KOPT-K1 (cell line): ENCODE results near the gene RMDN2.
"Not testable (repeated sequence)": the region's sequence is repeated elsewhere in the genome, so short reads cannot be mapped to it uniquely, and the experiment has no call there.

Source experiments
- H3K27ac ChIP-seq: fragments of 200-600 bp; sonication (generic); 2 replicates; pipeline ENCODE4 v1.5.1; 2016; ENCODE audit warnings: antibody characterized with exemption, mild to moderate bottlenecking, low read depth, low read length; ENCODE audit not compliant: poor library complexity, severe bottlenecking
- H3K36me3 ChIP-seq: fragments of 200-600 bp; sonication (generic); 2 replicates; pipeline ENCODE4 v1.5.1; 2017; ENCODE audit warnings: antibody characterized with exemption, mild to moderate bottlenecking, low read length, moderate library complexity; ENCODE audit not compliant: insufficient read depth
- H3K9me3 ChIP-seq: fragments of 200-600 bp; sonication (generic); 2 replicates; pipeline ENCODE4 v1.5.1; 2017; ENCODE audit warnings: antibody characterized with exemption, low read length, mild to moderate bottlenecking; ENCODE audit not compliant: insufficient read depth, poor library complexity, severe bottlenecking

The RMDN2 gene

GRCh38 chr2:38020359-38021069 lies 95.4 kb downstream of the RMDN2 start:
- not testable (repeated sequence) for H3K9me3 ChIP-seq, H3K27ac ChIP-seq

GRCh38 chr2:38021589-38021988 lies 96.5 kb downstream of the RMDN2 start:
- Histone ChIP-seq H3K9me3 (no peaks in the 10 kb centered on the region), H3K27ac (no peak overlapping the region)

More at GRCh38 chr2:38020359-38021069, 95.4 kb downstream of the RMDN2 start:
- H3K36me3 ChIP-seq, result not testable (repeated sequence)

GRCh38 chr2:38026846-38027245 lies 101.8 kb downstream of the RMDN2 start:
- no peaks in the 10 kb centered on the region for H3K9me3 ChIP-seq
- no peak overlapping the region for H3K27ac ChIP-seq
- H3K36me3 ChIP-seq, result no peaks in the 10 kb centered on the region

More at GRCh38 chr2:38021589-38021988, 96.5 kb downstream of the RMDN2 start:
- no peaks in the 10 kb centered on the region for H3K36me3 ChIP-seq

DNA sequence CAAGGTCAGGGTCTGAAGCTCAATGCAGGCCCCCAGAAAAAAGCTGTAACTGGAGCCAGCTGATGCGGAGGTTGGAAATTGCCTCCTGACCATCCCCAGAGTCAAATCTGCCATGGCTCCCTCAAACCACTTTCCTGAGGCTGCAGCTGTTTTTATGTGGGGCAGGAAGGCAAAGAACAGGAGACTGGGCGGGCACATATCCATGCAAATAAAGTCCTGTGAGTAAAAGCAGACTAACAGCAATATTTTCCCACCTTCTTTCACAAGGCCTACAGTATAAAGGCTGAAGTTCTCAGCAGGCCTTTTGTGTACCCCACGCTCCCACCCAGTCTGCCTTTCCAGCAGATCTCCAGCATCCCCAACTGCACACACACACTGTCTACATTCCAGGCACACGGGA lies 103.7 kb downstream of the RMDN2 start:
- Histone ChIP-seq H3K27ac (no peak overlapping the region), H3K36me3 (no peaks in the 10 kb centered on the region), H3K9me3 (no peaks in the 10 kb centered on the region)

DNA sequence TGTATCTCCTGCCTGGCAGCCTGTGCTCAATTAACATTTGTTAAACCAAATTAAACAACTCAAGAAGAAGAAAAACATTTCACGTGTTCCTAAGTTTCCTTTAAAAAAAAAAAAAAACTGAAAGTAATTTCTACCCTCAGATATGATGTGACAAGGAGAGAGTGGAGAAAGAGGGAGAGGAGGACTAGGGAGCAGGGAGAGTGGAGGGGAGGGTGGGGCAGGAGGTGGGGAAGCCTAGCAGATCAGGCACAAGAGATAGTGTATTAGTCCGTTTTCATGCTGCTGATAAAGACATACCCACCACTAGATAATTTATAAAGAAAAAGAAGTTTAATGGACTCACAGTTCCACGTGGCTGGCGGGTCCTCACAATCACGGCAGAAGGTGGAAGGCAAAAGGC lies 104.4 kb downstream of the RMDN2 start:
- Histone ChIP-seq H3K36me3 (no peaks in the 10 kb centered on the region), H3K9me3 (no peaks in the 10 kb centered on the region), H3K27ac (no peak overlapping the region)

DNA sequence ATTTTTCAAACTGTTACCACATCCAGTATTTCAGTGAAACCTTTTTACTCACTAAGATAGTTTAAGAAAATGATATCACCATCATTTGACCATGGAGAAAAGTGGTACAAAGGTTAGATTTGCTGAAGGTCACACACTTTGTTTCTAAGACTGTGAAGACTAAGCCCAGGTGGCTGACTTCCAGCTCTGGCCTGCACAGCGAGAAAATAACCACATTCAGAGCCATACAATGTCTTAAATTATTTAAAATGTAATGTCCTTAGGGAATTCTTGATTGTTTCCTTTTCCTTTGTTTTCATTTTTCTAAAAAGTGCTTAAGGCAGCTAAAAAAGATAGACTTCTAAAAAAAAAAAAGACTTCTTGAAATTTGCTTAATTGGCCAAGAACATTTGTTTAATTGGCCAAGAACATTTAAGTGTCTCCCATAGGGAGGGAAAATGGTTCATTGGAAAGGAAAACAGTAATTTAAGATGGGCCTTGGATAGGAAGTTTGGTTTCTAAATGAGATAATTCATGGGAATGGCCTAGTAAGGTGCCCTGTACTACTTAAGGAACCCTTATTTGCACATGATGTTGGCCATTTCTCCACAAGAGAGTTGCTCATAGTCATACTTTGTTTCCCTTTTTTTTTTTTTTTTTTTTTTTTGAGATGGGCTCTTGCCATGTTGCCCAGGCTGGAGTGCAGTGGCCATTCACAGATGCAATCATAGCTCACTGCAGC lies 105.7 kb downstream of the RMDN2 start:
- no peak overlapping the region for H3K27ac ChIP-seq
- H3K36me3 ChIP-seq, result no peaks in the 10 kb centered on the region
- H3K9me3 ChIP-seq, result no peaks in the 10 kb centered on the region

DNA sequence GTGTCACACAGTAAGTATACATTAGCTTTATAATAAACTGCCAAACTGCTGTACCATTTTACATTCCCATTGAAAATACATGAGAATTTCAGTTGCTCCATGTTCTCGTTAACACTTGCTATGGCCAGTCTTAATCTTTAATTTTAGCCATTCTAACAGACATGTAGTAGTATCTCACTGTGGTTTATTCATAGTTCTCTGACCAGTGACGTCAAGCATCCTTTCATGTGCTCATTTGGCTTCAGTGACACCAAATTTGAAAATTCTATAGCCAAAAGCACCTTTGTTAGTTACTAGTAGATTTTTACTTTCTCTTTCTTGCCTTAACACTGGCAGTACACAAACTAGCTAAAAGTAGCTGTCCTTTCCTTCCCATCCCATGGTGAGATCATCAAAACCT lies 107.9 kb downstream of the RMDN2 start:
- H3K27ac ChIP-seq, result no peak overlapping the region
- H3K36me3 ChIP-seq, result no peaks in the 10 kb centered on the region
- no peaks in the 10 kb centered on the region for H3K9me3 ChIP-seq

- H3K27ac ChIP-seq, result no peak overlapping the region
- no peaks in the 10 kb centered on the region for H3K9me3 ChIP-seq
- no peaks in the 10 kb centered on the region for H3K36me3 ChIP-seq
Measured at GRCh38 chr2:38033646-38034045, 108.6 kb downstream of the RMDN2 start.

GRCh38 chr2:38035968-38036367 lies 110.9 kb downstream of the RMDN2 start:
- Histone ChIP-seq H3K27ac (no peak overlapping the region), H3K36me3 (no peaks in the 10 kb centered on the region), H3K9me3 (no peaks in the 10 kb centered on the region)

- Histone ChIP-seq H3K27ac (no peak overlapping the region), H3K9me3 (no peaks in the 10 kb centered on the region), H3K36me3 (no peaks in the 10 kb centered on the region)
Measured at GRCh38 chr2:38037325-38037724, 112.2 kb downstream of the RMDN2 start.

GRCh38 chr2:38037757-38038621 lies 112.9 kb downstream of the RMDN2 start:
- H3K36me3 ChIP-seq, result no peaks in the 10 kb centered on the region
- no peaks in the 10 kb centered on the region for H3K9me3 ChIP-seq
- H3K27ac ChIP-seq, result no peak overlapping the region

DNA sequence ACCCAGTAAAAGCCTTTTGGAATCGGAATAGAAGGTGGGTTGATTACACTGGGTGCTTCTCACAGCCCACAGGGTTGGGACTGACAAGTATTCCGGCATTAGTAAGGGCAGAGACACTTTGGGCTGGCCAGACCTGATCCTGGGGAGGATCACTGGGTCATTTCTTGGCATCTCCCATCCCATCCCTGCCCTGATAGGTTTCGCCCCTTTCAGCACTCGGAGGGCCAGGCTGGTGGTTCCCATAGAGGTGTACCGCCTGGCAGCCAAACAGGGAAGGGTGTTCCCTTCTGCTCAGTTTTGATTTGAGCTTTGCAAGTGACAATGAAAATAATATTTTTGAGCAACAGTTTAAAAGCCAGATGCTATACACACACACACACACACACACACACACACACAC lies 113.6 kb downstream of the RMDN2 start:
- no peak overlapping the region for H3K27ac ChIP-seq
- H3K36me3 ChIP-seq, result no peaks in the 10 kb centered on the region
- H3K9me3 ChIP-seq, result no peaks in the 10 kb centered on the region

GRCh38 chr2:38039121-38039910 lies 114.2 kb downstream of the RMDN2 start:
- Histone ChIP-seq H3K9me3 (no peaks in the 10 kb centered on the region), H3K36me3 (no peaks in the 10 kb centered on the region), H3K27ac (no peak overlapping the region)

DNA sequence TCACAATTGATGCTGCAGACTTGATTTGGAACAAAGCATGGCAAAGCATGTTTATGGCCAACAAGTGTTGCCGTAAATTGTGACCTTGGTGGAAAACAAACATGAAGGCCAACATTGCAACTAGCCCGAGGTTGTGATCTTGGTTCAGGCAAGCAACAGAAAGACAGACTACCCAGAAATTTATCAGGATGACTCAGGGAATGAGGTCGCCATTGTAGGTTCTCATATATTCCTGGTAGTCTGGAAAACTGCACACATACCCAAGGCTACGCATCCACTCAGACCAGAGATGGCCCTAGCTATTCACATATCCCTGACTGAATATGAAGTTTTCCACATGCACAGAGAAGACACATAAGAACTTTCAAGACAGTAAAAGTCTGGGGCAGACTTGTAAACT lies 120.7 kb downstream of the RMDN2 start:
- H3K9me3 ChIP-seq, result no peaks in the 10 kb centered on the region
- no peak overlapping the region for H3K27ac ChIP-seq
- no peaks in the 10 kb centered on the region for H3K36me3 ChIP-seq
